H1 (cell line): ENCODE measurements around the gene TCF19. TPM values are rescaled to one million over a fixed set of nuclear protein-coding genes. Genes with fewer than 3 reads are reported as not detected.

ENCODE experiments used
- CHD7 ChIP-seq: fragments of 300-600 bp; sonication (generic); IDR thresholded peaks from 2 replicates; pipeline ENCODE4 v1.7.1; 2012; ENCODE audit warnings: low read length, moderate library complexity, mild to moderate bottlenecking, inconsistent platforms; ENCODE audit not compliant: insufficient replicate concordance
- POU5F1 ChIP-seq: IDR thresholded peaks from 2 replicates; pipeline ENCODE4 v1.6.1; 2011; ENCODE audit warnings: low read depth, mild to moderate bottlenecking, low read length, moderate library complexity
- RAD21 ChIP-seq, 2 experiments: IDR thresholded peaks in 1 of 2; conservative IDR thresholded peaks in 1 of 2; 2 replicates each; pipeline ENCODE4 v1.6.1; 2011; ENCODE audit warnings: low read depth in 2 of 2, low read length in 2 of 2, improper control_type of control experiment in 1 of 2, inconsistent platforms in 1 of 2, mild to moderate bottlenecking in 1 of 2, moderate library complexity in 1 of 2
- polyA plus RNA-seq, 7 experiments: library from polyadenylated mRNA; depleted of rRNA in 3 of 7; stranded (reverse) in 5 of 7; unstranded in 2 of 7; fragments of >200 nt in 5 of 7; fragments of 200-250 nt in 2 of 7; gene quantifications; 1 replicate in 5 of 7; 2 replicates in 1 of 7; 4 replicates in 1 of 7; pipeline versions ENCODE4 v1.2.1 to v1.2.3, GENCODE V29; 2011 to 2013; ENCODE audit warnings: missing spikeins in 2 of 7, mixed read lengths in 2 of 7
- total RNA-seq: library from RNA; stranded (reverse); fragmentation: NEBNext Ultra II Directional; extraction: Animal tissue kit (Norgen Biotek cat#: 25700); gene quantifications from 2 replicates; pipeline ENCODE4 v1.2.1, GENCODE V29; 2021

Gene TCF19
- total and polyA plus RNA-seq, 2 of the 8 experiments (the other 6 are each of a cell fraction or from before 2014, with no cell fraction given), result 7.2 to 11.0 TPM

DNA sequence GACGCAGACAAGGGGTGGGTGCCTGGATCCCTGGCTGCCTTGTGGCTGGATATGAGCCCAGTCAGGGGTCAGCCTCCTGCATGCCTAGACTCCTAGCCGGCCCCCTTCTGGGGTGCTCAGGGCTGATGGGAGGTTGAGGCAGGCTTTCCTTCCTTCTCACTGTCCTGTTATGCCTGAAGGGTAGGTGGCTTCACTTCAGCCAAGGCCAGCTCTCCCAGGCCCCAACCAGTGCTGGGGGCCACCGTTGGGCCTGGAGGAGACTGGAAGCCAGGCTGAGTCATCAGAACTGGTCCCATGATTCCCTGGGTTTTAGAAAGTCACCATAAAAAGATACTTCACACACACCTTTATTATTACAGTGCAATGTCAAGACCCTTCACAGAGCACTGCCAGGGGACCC, 15.0 kb downstream of the TCF19 start (continued):
- no peak for TF ChIP-seq CHD7
- TF ChIP-seq RAD21 (IDR thresholded peaks at IDR 0.05 in 1 of 2, conservative IDR thresholded peaks at IDR 0.05 in 1 of 2; ENCODE audit: low read depth in 2 of 2, low read length in 2 of 2), result no peak
- no peak for TF ChIP-seq POU5F1
